ENCODE data around the gene COLEC11. TPM values are rescaled to one million over a fixed set of nuclear protein-coding genes. Genes with fewer than 3 reads are reported as not detected.
A peak's percentile ranks its signal among the peaks of the same experiment; 100 is the strongest.

The COLEC11 gene
- total and polyA plus RNA-seq, 9 of the 15 experiments (the other 6 are each of a cell fraction or from before 2014, with no cell fraction given), result 0.32 to 4.3 (median 1.8) TPM

GRCh38 chr2:3604991-3605961 lies 10.4 kb downstream of the COLEC11 start (continued):
- no peak for TF ChIP-seq ATF1 (CRISPR knock-in tag; IDR thresholded peaks at IDR 0.05)
- no peak for TF ChIP-seq ATF1 (tag; IDR thresholded peaks at IDR 0.05)
- no peak for TF ChIP-seq NFXL1 (CRISPR knock-in tag; IDR thresholded peaks at IDR 0.05)
- no peak for TF ChIP-seq CBFA2T3 (IDR thresholded peaks at IDR 0.05)
- TF ChIP-seq PURB (CRISPR knock-in tag; IDR thresholded peaks at IDR 0.05; ENCODE audit: low read depth), result no peak
- no peak for TF ChIP-seq CBX5 (IDR thresholded peaks at IDR 0.05; ENCODE audit: borderline replicate concordance, low read depth)

- Histone ChIP-seq H3K4me3 (no peak overlapping the region), H3K27ac (ENCODE audit: extremely low read depth, low read depth, low read length) (peak overlapping the region; percentile 77), H3K27me3 (ENCODE audit: control insufficient read depth in 2 of 2, insufficient read depth in 2 of 2, low read length in 2 of 2) (no peaks in the 10 kb centered on the region), H2AFZ (ENCODE audit: low read depth, low read length) (peak overlapping the region; percentile 84), H3K9me1 (ENCODE audit: control insufficient read depth, insufficient read depth, low read length) (no peaks in the 10 kb centered on the region), H3K4me1 (replicated peaks in 1 of 2; ENCODE audit: control insufficient read depth in 2 of 2, insufficient read depth in 2 of 2, low read length in 2 of 2) (peaks cover 18 to 53% of the 10 kb centered on the region in 2 experiments), H3K4me2 (ENCODE audit: insufficient read depth, low read length) (no peak overlapping the region), H3K9ac (ENCODE audit: insufficient read depth in 1 of 2, low read depth in 2 of 2, low read length in 2 of 2) (no peak overlapping the region), H3K36me3 (ENCODE audit: control insufficient read depth, insufficient read depth, low read length) (no peaks in the 10 kb centered on the region), H4K20me1 (replicated peaks; ENCODE audit: control insufficient read depth, insufficient read depth, low read length) (no peaks in the 10 kb centered on the region), H3K9me3 (replicated peaks; ENCODE audit: control insufficient read depth, insufficient read depth, low read depth, low read length) (peaks cover 9% of the 10 kb centered on the region; the same call in 1 of the 2 replicates), H3K79me2 (ENCODE audit: control insufficient read depth, insufficient read depth, low read length) (peaks cover 3% of the 10 kb centered on the region; the same call in 1 of the 3 replicates)
- no peak for ATAC-seq
- intact Hi-C loops (cut with micrococcal nuclease), result no loop called here
- no peak for DNase-seq (ENCODE audit: extremely low read depth in 1 of 4, low spot score in 3 of 4)
- BruUV-seq (replicated peaks), result no TSS peak
- ChIA-PET CTCF (ENCODE audit: low intra/inter-chr PET ratio) (no interaction called here), POLR2A (no interaction called here)
- FAIRE-seq, result no peak
- in situ Hi-C loops (cut with MboI), result no loop called here
- WGBS (ENCODE audit: insufficient coverage, low coverage, missing lambda C conversion rate), result 100% methylated on average over 5 of the region's 11 CpGs
- no peak for TF ChIP-seq FUS (optimal IDR thresholded peaks at IDR 0.05; ENCODE audit: low read depth, low read length)
- no peak for TF ChIP-seq ESRRB (CRISPR knock-in tag; IDR thresholded peaks at IDR 0.05; ENCODE audit: borderline replicate concordance)
- no peak for TF ChIP-seq BHLHE40 (IDR thresholded peaks at IDR 0.05; ENCODE audit: low read length)
- no peak for TF ChIP-seq ATF2 (CRISPR knock-in tag; IDR thresholded peaks at IDR 0.05)
- no peak for TF ChIP-seq PRDM10 (IDR thresholded peaks at IDR 0.05; ENCODE audit: partially characterized antibody)
- no peak for TF ChIP-seq XRCC5 (IDR thresholded peaks at IDR 0.05; ENCODE audit: low read depth, low read length)
Observed at GRCh38 chr2:3606028-3606369, 11.1 kb downstream of the COLEC11 start.
